H1 (cell line): ENCODE results near the gene GRAP. TPM values are rescaled to one million over a fixed set of nuclear protein-coding genes. Genes with fewer than 3 reads are reported as not detected.

Experiments
- CTCF ChIA-PET: fragments of 300-600 bp; sonication (Branson Sonifier 250); formaldehyde crosslinking; loops from one replicate; lab custom pipeline; 2021; ENCODE audit not compliant: partially characterized antibody; lab: Charles Lee
- POLR2A ChIA-PET: fragments of 300-600 bp; sonication (Branson Sonifier 250); formaldehyde crosslinking; loops from one replicate; lab custom pipeline; 2021; ENCODE audit warnings: inconsistent platforms; ENCODE audit not compliant: partially characterized antibody; lab: Charles Lee
- DNase-seq, 2 experiments: peaks; one replicate each; pipeline versions ENCODE4 v3.0.0 to v3.0.0-alpha.2; 2010 to 2022; ENCODE audit warnings: low spot score in 2 of 2, low read depth in 1 of 2, mixed read lengths in 1 of 2
- FAIRE-seq: peaks from 2 replicates; lab custom pipeline; 2011; peaks lifted over from hg19 to GRCh38; lab: Jason Lieb, UNC
- H2AFZ ChIP-seq: 2 replicates; pipeline ENCODE4 v1.8.1; 2012; ENCODE audit warnings: low read length, inconsistent platforms
- H2AK5ac ChIP-seq: 2 replicates; pipeline ENCODE4 v1.6.1; 2013; ENCODE audit warnings: low read depth, low read length
- H2BK120ac ChIP-seq: replicated peaks from 2 replicates; pipeline ENCODE3; 2013; ENCODE audit warnings: low read depth, low read length, inconsistent platforms
- H2BK12ac ChIP-seq: 2 replicates; pipeline ENCODE4 v1.6.1; 2013; ENCODE audit warnings: low read depth, low read length
- H2BK15ac ChIP-seq: 2 replicates; pipeline ENCODE4 v1.6.1; 2013; ENCODE audit warnings: low read length
- H2BK20ac ChIP-seq: 2 replicates; pipeline ENCODE4 v1.6.1; 2013; ENCODE audit warnings: low read length
- H2BK5ac ChIP-seq: 2 replicates; pipeline ENCODE4 v1.6.1; 2013; ENCODE audit warnings: low read depth, low read length
- H3K14ac ChIP-seq: 2 replicates; pipeline ENCODE4 v1.6.1; 2013; ENCODE audit warnings: inconsistent platforms; ENCODE audit not compliant: insufficient read length
- H3K18ac ChIP-seq: 2 replicates; pipeline ENCODE4 v1.6.1; 2013; ENCODE audit warnings: low read length; ENCODE audit errors: extremely low read depth
- H3K23ac ChIP-seq: 2 replicates; pipeline ENCODE4 v1.6.1; 2013; ENCODE audit warnings: inconsistent platforms; ENCODE audit not compliant: insufficient read length
- H3K23me2 ChIP-seq: 2 replicates; pipeline ENCODE4 v1.6.1; 2013; ENCODE audit warnings: low read depth, low read length
- H3K27ac ChIP-seq: 2 replicates; pipeline ENCODE4 v1.6.1; 2011; ENCODE audit warnings: low read depth, low read length, inconsistent platforms
- H3K27me3 ChIP-seq, 4 experiments: replicated peaks in 1 of 4; 1 replicate in 1 of 4; 2 replicates in 3 of 4; pipeline versions ENCODE4 v1.6.1 to v1.8.1; 2011 to 2013; ENCODE audit warnings: low read length in 3 of 4, mild to moderate bottlenecking in 3 of 4, inconsistent platforms in 2 of 4, mixed read lengths in 2 of 4, moderate library complexity in 1 of 4; ENCODE audit not compliant: control insufficient read depth in 3 of 4, insufficient read depth in 3 of 4; ENCODE audit errors: extremely low read depth in 1 of 4
- H3K36me3 ChIP-seq, 4 experiments: 2 replicates each; pipeline versions ENCODE4 v1.6.1 to v1.8.1; 2011 to 2013; ENCODE audit warnings: mild to moderate bottlenecking in 4 of 4, low read length in 3 of 4, moderate library complexity in 2 of 4, control low read depth in 1 of 4, inconsistent platforms in 1 of 4; ENCODE audit not compliant: insufficient read depth in 4 of 4, control insufficient read depth in 2 of 4
- H3K4ac ChIP-seq: replicated peaks from 2 replicates; pipeline ENCODE3; 2013; ENCODE audit warnings: low read length, low read depth, mixed read lengths, inconsistent platforms; ENCODE audit not compliant: insufficient read length
- H3K4me1 ChIP-seq, 4 experiments: replicated peaks in 1 of 4; 1 replicate in 1 of 4; 2 replicates in 3 of 4; pipeline versions ENCODE4 v1.6.1 to v1.8.1; 2011 to 2013; ENCODE audit warnings: low read length in 3 of 4, inconsistent platforms in 2 of 4, mixed read lengths in 1 of 4; ENCODE audit not compliant: insufficient read depth in 4 of 4, control insufficient read depth in 3 of 4
- H3K4me2 ChIP-seq, 2 experiments: 2 replicates each; pipeline versions ENCODE4 v1.6.1 to v1.8.1; 2011 to 2013; ENCODE audit warnings: low read depth in 2 of 2, low read length in 2 of 2, control low read depth in 1 of 2, inconsistent platforms in 1 of 2, mild to moderate bottlenecking in 1 of 2; ENCODE audit not compliant: insufficient read depth in 1 of 2
- H3K4me3 ChIP-seq, 4 experiments: fragments of 200-600, 300-600 bp in 1 of 4; sonication (generic), shearing (Covaris generic), sonication (Bioruptor Twin) in 1 of 4; 2 replicates each; pipeline versions ENCODE4 v1.5.1 to v1.8.1; 2011 to 2016; ENCODE audit warnings: low read length in 4 of 4, low read depth in 3 of 4, control low read depth in 2 of 4, inconsistent platforms in 2 of 4, mild to moderate bottlenecking in 2 of 4, mixed read lengths in 1 of 4, moderate library complexity in 1 of 4; ENCODE audit not compliant: insufficient read depth in 2 of 4; ENCODE audit errors: extremely low read depth in 1 of 4
- H3K56ac ChIP-seq: replicated peaks from 2 replicates; pipeline ENCODE3; 2013; ENCODE audit warnings: low read depth, mild to moderate bottlenecking, mixed read lengths, low read length, inconsistent platforms; ENCODE audit not compliant: insufficient read length
- H3K79me1 ChIP-seq: 2 replicates; pipeline ENCODE4 v1.6.1; 2013; ENCODE audit warnings: low read depth, low read length, control low read depth
- H3K79me2 ChIP-seq, 2 experiments: 2 replicates each; pipeline versions ENCODE4 v1.6.1 to v1.8.1; 2012 to 2013; ENCODE audit warnings: low read length in 2 of 2, mild to moderate bottlenecking in 2 of 2, inconsistent platforms in 1 of 2; ENCODE audit not compliant: insufficient read depth in 2 of 2, control insufficient read depth in 1 of 2
- H3K9ac ChIP-seq, 4 experiments: replicated peaks in 1 of 4; 1 replicate in 1 of 4; 2 replicates in 3 of 4; pipeline versions ENCODE4 v1.6.1 to v1.8.1; 2011 to 2013; ENCODE audit warnings: low read depth in 3 of 4, low read length in 3 of 4, control low read depth in 2 of 4, mild to moderate bottlenecking in 2 of 4, moderate library complexity in 2 of 4, inconsistent platforms in 1 of 4; ENCODE audit errors: extremely low read depth in 1 of 4
- H3K9me3 ChIP-seq, 2 experiments: 2 replicates each; pipeline versions ENCODE4 v1.6.1 to v1.8.1; 2012 to 2013; ENCODE audit warnings: mild to moderate bottlenecking in 2 of 2, moderate library complexity in 2 of 2, control low read depth in 1 of 2, inconsistent platforms in 1 of 2, low read depth in 1 of 2, low read length in 1 of 2, mixed read lengths in 1 of 2; ENCODE audit not compliant: insufficient read depth in 2 of 2
- H4K20me1 ChIP-seq, 2 experiments: replicated peaks in 1 of 2; 2 replicates each; pipeline versions ENCODE3 to v1.8.1; 2011 to 2013; ENCODE audit warnings: inconsistent platforms in 2 of 2, low read length in 2 of 2, mild to moderate bottlenecking in 1 of 2; ENCODE audit not compliant: insufficient read depth in 2 of 2, control insufficient read depth in 1 of 2
- H4K5ac ChIP-seq: 2 replicates; pipeline ENCODE4 v1.6.1; 2013; ENCODE audit warnings: low read length, low read depth, mixed read lengths, inconsistent platforms; ENCODE audit not compliant: insufficient read length
- H4K8ac ChIP-seq: 2 replicates; pipeline ENCODE4 v1.8.0; 2013; ENCODE audit warnings: mild to moderate bottlenecking, moderate library complexity, low read length, inconsistent platforms; ENCODE audit not compliant: insufficient read depth; ENCODE audit errors: extremely low read depth
- H4K91ac ChIP-seq: replicated peaks from 2 replicates; pipeline ENCODE3; 2013; ENCODE audit warnings: low read length, mixed read lengths, inconsistent platforms; ENCODE audit not compliant: insufficient read length
- CEBPB ChIP-seq: IDR thresholded peaks from 2 replicates; pipeline ENCODE4 v1.6.1; 2012; ENCODE audit warnings: low read depth, low read length
- CTBP2 ChIP-seq: IDR thresholded peaks from 2 replicates; pipeline ENCODE4 v1.7.0; 2011; ENCODE audit warnings: borderline replicate concordance, mild to moderate bottlenecking, moderate library complexity, mixed read lengths, low read length; ENCODE audit not compliant: insufficient read depth, insufficient read length
- KDM1A ChIP-seq: fragments of 200-600, 300-600 bp; sonication (generic); IDR thresholded peaks from 2 replicates; pipeline ENCODE4 v1.7.1; 2016; ENCODE audit warnings: mild to moderate bottlenecking, low read length, borderline replicate concordance
- POU5F1 ChIP-seq: IDR thresholded peaks from 2 replicates; pipeline ENCODE4 v1.6.1; 2011; ENCODE audit warnings: low read depth, mild to moderate bottlenecking, low read length, moderate library complexity
- RAD21 ChIP-seq, 2 experiments: IDR thresholded peaks in 1 of 2; conservative IDR thresholded peaks in 1 of 2; 2 replicates each; pipeline ENCODE4 v1.6.1; 2011; ENCODE audit warnings: low read depth in 2 of 2, low read length in 2 of 2, improper control_type of control experiment in 1 of 2, inconsistent platforms in 1 of 2, mild to moderate bottlenecking in 1 of 2, moderate library complexity in 1 of 2
- SRF ChIP-seq: IDR thresholded peaks from 2 replicates; pipeline ENCODE4 v1.6.1; 2011; ENCODE audit warnings: mild to moderate bottlenecking, low read depth, low read length, moderate library complexity
- SUZ12 ChIP-seq: fragments of 200-600 bp; sonication (generic); IDR thresholded peaks from 2 replicates; pipeline ENCODE4 v1.6.1; 2012; ENCODE audit warnings: mild to moderate bottlenecking, inconsistent platforms, low read length, moderate library complexity, mixed read lengths
- TAF1 ChIP-seq: IDR thresholded peaks from 2 replicates; pipeline ENCODE4 v1.6.1; 2011; ENCODE audit warnings: mild to moderate bottlenecking, low read depth, low read length
- WGBS, 2 experiments: shearing (Covaris generic) in 1 of 2; methylation state at CpG; one replicate each; pipeline versions ENCODE4 v1.1.6 to v1.1.7; 2013 to 2015; ENCODE audit warnings: low lambda C conversion rate in 2 of 2, mixed read lengths in 2 of 2, inconsistent platforms in 1 of 2, low coverage in 1 of 2, missing lambda C conversion rate in 1 of 2; ENCODE audit not compliant: insufficient replicate concordance in 2 of 2, insufficient coverage in 1 of 2, insufficient read length in 1 of 2; ENCODE audit errors: extremely low coverage in 1 of 2, missing lambda C conversion rate in 1 of 2; 5-methylcytosine and 5-hydroxymethylcytosine counted together
- polyA plus RNA-seq, 7 experiments: library from polyadenylated mRNA; depleted of rRNA in 3 of 7; stranded (reverse) in 5 of 7; unstranded in 2 of 7; fragments of >200 nt in 5 of 7; fragments of 200-250 nt in 2 of 7; gene quantifications; 1 replicate in 5 of 7; 2 replicates in 1 of 7; 4 replicates in 1 of 7; pipeline versions ENCODE4 v1.2.1 to v1.2.3, GENCODE V29; 2011 to 2013; ENCODE audit warnings: missing spikeins in 2 of 7, mixed read lengths in 2 of 7
- total RNA-seq: library from RNA; stranded (reverse); fragmentation: NEBNext Ultra II Directional; extraction: Animal tissue kit (Norgen Biotek cat#: 25700); gene quantifications from 2 replicates; pipeline ENCODE4 v1.2.1, GENCODE V29; 2021
- TF ChIP-seq, protein P1 (sequence below): IDR thresholded peaks from 2 replicates; pipeline ENCODE4 v1.6.1; 2011; ENCODE audit warnings: low read length, improper control_type of control experiment

Gene GRAP
- total and polyA plus RNA-seq, 2 of the 8 experiments (the other 6 are each of a cell fraction or from before 2014, with no cell fraction given), result 0.18 to 0.24 TPM

DNA sequence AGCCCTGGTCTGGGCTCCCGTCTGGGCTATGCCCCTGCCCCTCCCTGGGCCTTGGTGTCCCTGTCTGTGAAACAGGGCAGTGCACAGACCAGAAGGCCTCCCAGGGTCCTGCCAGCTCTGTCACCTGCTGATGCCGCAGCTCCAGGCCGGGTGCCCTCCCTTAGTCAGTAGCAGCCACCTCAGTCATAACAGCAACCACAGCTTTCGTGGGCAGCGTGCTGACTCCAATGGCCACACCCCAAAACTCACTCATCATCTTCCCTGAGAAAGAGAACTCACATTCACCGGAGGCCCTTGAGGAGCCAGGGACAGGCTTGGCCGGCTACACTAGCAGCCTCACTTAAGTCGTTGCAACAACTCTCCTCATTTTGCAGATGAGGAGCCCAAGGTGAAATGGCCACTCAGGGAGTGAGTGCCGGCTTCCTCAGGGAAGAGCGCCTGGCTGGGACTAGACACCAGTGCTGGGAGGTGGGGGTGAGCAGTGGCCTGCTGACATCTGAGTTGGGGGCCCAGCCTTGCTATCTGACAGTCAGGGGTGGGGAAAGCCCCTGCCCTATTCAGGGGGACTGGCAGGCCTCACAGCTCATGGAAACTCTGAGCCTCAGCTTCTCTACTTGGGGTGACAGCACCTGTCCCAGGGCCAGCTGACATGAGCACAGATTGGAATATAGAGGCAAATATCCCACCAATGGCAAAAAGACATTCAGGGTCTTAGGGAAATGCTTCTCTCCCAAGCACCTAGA is 72.2 kb downstream of the GRAP start:
- Histone ChIP-seq H3K18ac (no peak overlapping the region), H3K79me1 (peaks cover 7% of the 10 kb centered on the region; the same call in 1 of the 2 replicates), H3K23me2 (no peaks in the 10 kb centered on the region), H3K9me3 (no peaks in the 10 kb centered on the region), H3K27me3 (no peaks in the 10 kb centered on the region), H3K14ac (no peak overlapping the region), H2BK5ac (no peak overlapping the region), H4K5ac (no peak overlapping the region), H2AK5ac (no peak overlapping the region), H2BK20ac (no peak overlapping the region), H2BK15ac (no peak overlapping the region), H3K56ac (no peak overlapping the region), H3K36me3 (peaks cover 17 to 40% (median 30%) of the 10 kb centered on the region in 4 experiments), H3K4me3 (no peak overlapping the region), H3K79me2 (no peaks in the 10 kb centered on the region), H4K91ac (no peak overlapping the region), H3K27ac (no peak overlapping the region), H3K23ac (no peak overlapping the region), H3K4ac (no peak overlapping the region), H3K4me2 (no peak overlapping the region), H3K4me1 (peaks cover 0 to 4% (median under 1%) of the 10 kb centered on the region in 4 experiments; a peak in 3 of 7 replicates), H4K20me1 (peaks cover 2 to 16% of the 10 kb centered on the region in 2 experiments), H2BK12ac (no peak overlapping the region), H2AFZ (no peak overlapping the region), H2BK120ac (no peak overlapping the region), H4K8ac (0 out of 2 replicates have a peak overlapping the region, but pooled peaks have one; percentile 14), H3K9ac (no peak overlapping the region)
- ChIA-PET CTCF (interaction anchor here (3.3 kb wide), 1 partner anchor 14 kb away, joined by 15 read pairs; no protein-coding TSS in a partner anchor), POLR2A (interaction anchor here (2.4 kb wide), 1 partner anchor 29 kb away, joined by 8 read pairs; no protein-coding TSS in a partner anchor)
- DNase-seq (no peak), FAIRE-seq (no peak)
- WGBS, 2 experiments, result 93% methylated on average over 10 of the region's 10 CpGs; no CpG with 5 or more reads in 1 of the 2 experiments
- TF ChIP-seq TAF1 (no peak), RAD21 (IDR thresholded peaks at IDR 0.05 in 1 of 2, conservative IDR thresholded peaks at IDR 0.05 in 1 of 2; ENCODE audit: low read depth in 2 of 2, low read length in 2 of 2) (no peak), SRF (no peak), KDM1A (no peak), POU5F1 (no peak), CTBP2 (no peak), SUZ12 (no peak), CEBPB (no peak)
- TF ChIP-seq, protein P1, sequence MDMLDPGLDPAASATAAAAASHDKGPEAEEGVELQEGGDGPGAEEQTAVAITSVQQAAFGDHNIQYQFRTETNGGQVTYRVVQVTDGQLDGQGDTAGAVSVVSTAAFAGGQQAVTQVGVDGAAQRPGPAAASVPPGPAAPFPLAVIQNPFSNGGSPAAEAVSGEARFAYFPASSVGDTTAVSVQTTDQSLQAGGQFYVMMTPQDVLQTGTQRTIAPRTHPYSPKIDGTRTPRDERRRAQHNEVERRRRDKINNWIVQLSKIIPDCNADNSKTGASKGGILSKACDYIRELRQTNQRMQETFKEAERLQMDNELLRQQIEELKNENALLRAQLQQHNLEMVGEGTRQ, result no peak
